A549 (cell line): ENCODE data around the gene LBHD1. TPM values are rescaled to one million over a fixed set of nuclear protein-coding genes. Genes with fewer than 3 reads are reported as not detected.

Source experiments
- KDM5A ChIP-seq: fragments of 200-600 bp; sonication (generic); IDR thresholded peaks from 2 replicates; pipeline ENCODE4 v1.6.1; 2016; ENCODE audit warnings: antibody characterized with exemption, mild to moderate bottlenecking
- MYC ChIP-seq: IDR thresholded peaks from 2 replicates; pipeline ENCODE4 v1.6.1; 2012; ENCODE audit warnings: mild to moderate bottlenecking, inconsistent platforms, low read length, improper control_type of control experiment, borderline replicate concordance
- ZFP36 ChIP-seq: fragments of 450-650 bp; IDR thresholded peaks from 2 replicates; pipeline ENCODE4 v1.6.1; 2014; ENCODE audit warnings: borderline replicate concordance; ENCODE audit not compliant: partially characterized antibody
- polyA plus RNA-seq, 4 experiments: library from polyadenylated mRNA; depleted of rRNA in 3 of 4; stranded (reverse); fragments of >200 nt; fragmentation: RNase III in 1 of 4; extraction: RNeasy Plus Mini Kit Qiagen cat#74134 plus additional on column Dnase treatment in 1 of 4; gene quantifications; 2 replicates in 3 of 4; 3 replicates in 1 of 4; pipeline ENCODE4 v1.2.3, GENCODE V29; 2011 to 2017
- small RNA-seq, 6 experiments: library from RNA; depleted of rRNA; stranded (forward); fragments of <200 nt; gene quantifications; one replicate each; pipeline ENCODE3, GENCODE V24; 2012

LBHD1 gene
- polyA plus RNA-seq, 2 of the 4 experiments (the other 2 are of a cell fraction) = 4.1 to 6.8 TPM

DNA sequence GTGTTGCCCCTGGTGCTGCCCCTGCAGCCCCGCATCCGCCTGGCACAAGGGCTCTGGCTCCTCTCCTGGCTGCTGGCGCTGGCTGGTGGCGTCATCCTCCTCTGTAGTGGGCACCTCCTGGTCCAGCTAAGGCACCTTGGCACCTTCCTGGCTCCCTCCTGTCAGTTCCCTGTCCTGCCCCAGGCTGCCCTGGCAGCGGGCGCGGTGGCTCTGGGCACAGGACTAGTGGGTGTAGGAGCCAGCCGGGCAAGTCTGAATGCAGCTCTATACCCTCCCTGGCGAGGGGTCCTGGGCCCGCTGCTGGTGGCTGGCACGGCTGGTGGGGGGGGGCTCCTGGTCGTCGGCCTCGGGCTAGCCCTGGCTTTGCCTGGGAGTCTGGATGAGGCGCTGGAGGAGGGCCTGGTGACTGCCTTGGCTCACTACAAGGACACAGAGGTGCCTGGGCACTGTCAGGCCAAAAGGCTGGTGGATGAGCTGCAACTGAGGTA, 58.7 kb downstream of the LBHD1 start (continued):
- TF ChIP-seq KDM5A = no peak
- TF ChIP-seq MYC = no peak
- TF ChIP-seq ZFP36 = no peak

Small RNA genes within 50 kb of the gene (small RNA-seq; reads per million reads assigned to genes)
- 0 reads per million in 6 experiments for gene SNORA57

Other genes with a start within 250 kb of the LBHD1 start
- gene AHNAK, start 125.5 kb downstream of the LBHD1 start, polyA plus RNA-seq (2011; rRNA removed) = 82.0 and 98.0 TPM in 2 replicates
- gene AHNAK, start 125.5 kb downstream of the LBHD1 start, polyA plus RNA-seq (2017; fragmentation: RNase III; extraction: RNeasy Plus Mini Kit Qiagen cat#74134 plus additional on column Dnase treatment) = 41.5 to 62.9 TPM (median 43.3 TPM) in 3 replicates
- gene EEF1G, start 98.4 kb downstream of the LBHD1 start, polyA plus RNA-seq (2011; rRNA removed) = 1,728 and 1,795 TPM in 2 replicates
- gene EEF1G, start 98.4 kb downstream of the LBHD1 start, polyA plus RNA-seq (2017; fragmentation: RNase III; extraction: RNeasy Plus Mini Kit Qiagen cat#74134 plus additional on column Dnase treatment) = 1,570 to 1,588 TPM (median 1,580 TPM) in 3 replicates
- 12.9 and 15.5 TPM in 2 replicates for gene TUT1, start 80.7 kb downstream of the LBHD1 start, polyA plus RNA-seq (2011; rRNA removed)
- gene TUT1, start 80.7 kb downstream of the LBHD1 start, polyA plus RNA-seq (2017; fragmentation: RNase III; extraction: RNeasy Plus Mini Kit Qiagen cat#74134 plus additional on column Dnase treatment) = 9.9 to 11.7 TPM (median 11.1 TPM) in 3 replicates
- 21.8 and 44.3 TPM in 2 replicates for gene MTA2, start 70.4 kb downstream of the LBHD1 start, polyA plus RNA-seq (2011; rRNA removed)
- gene MTA2, start 70.4 kb downstream of the LBHD1 start, polyA plus RNA-seq (2017; fragmentation: RNase III; extraction: RNeasy Plus Mini Kit Qiagen cat#74134 plus additional on column Dnase treatment) = 79.3 to 85.0 TPM (median 84.5 TPM) in 3 replicates
- gene EML3, start 59.5 kb downstream of the LBHD1 start, polyA plus RNA-seq (2011; rRNA removed) = 15.2 and 19.7 TPM in 2 replicates
- 21.4 to 28.0 TPM (median 27.2 TPM) in 3 replicates for gene EML3, start 59.5 kb downstream of the LBHD1 start, polyA plus RNA-seq (2017; fragmentation: RNase III; extraction: RNeasy Plus Mini Kit Qiagen cat#74134 plus additional on column Dnase treatment)
- 0.92 and 1.6 TPM in 2 replicates for gene ROM1, start 59.0 kb downstream of the LBHD1 start, polyA plus RNA-seq (2011; rRNA removed)
- 2.8 to 3.7 TPM (median 3.2 TPM) in 3 replicates for gene ROM1, start 59.0 kb downstream of the LBHD1 start, polyA plus RNA-seq (2017; fragmentation: RNase III; extraction: RNeasy Plus Mini Kit Qiagen cat#74134 plus additional on column Dnase treatment)
- 19.0 and 20.5 TPM in 2 replicates for gene B3GAT3, start 50.3 kb downstream of the LBHD1 start, polyA plus RNA-seq (2011; rRNA removed)
- 38.1 to 41.0 TPM (median 40.9 TPM) in 3 replicates for gene B3GAT3, start 50.3 kb downstream of the LBHD1 start, polyA plus RNA-seq (2017; fragmentation: RNase III; extraction: RNeasy Plus Mini Kit Qiagen cat#74134 plus additional on column Dnase treatment)
- 215 and 308 TPM in 2 replicates for gene GANAB, start 25.7 kb downstream of the LBHD1 start, polyA plus RNA-seq (2011; rRNA removed)
- gene GANAB, start 25.7 kb downstream of the LBHD1 start, polyA plus RNA-seq (2017; fragmentation: RNase III; extraction: RNeasy Plus Mini Kit Qiagen cat#74134 plus additional on column Dnase treatment) = 206 to 220 TPM (median 214 TPM) in 3 replicates
- gene INTS5, start 19.0 kb downstream of the LBHD1 start, polyA plus RNA-seq (2011; rRNA removed) = 9.7 and 12.3 TPM in 2 replicates
- 11.2 to 11.8 TPM (median 11.3 TPM) in 3 replicates for gene INTS5, start 19.0 kb downstream of the LBHD1 start, polyA plus RNA-seq (2017; fragmentation: RNase III; extraction: RNeasy Plus Mini Kit Qiagen cat#74134 plus additional on column Dnase treatment)
- 89.1 and 91.7 TPM in 2 replicates for gene C11orf98, start 7.1 kb downstream of the LBHD1 start, polyA plus RNA-seq (2011; rRNA removed)
- gene C11orf98, start 7.1 kb downstream of the LBHD1 start, polyA plus RNA-seq (2017; fragmentation: RNase III; extraction: RNeasy Plus Mini Kit Qiagen cat#74134 plus additional on column Dnase treatment) = 128 to 161 TPM (median 140 TPM) in 3 replicates
- 5.4 and 5.7 TPM in 2 replicates for gene CSKMT, start 7.0 kb downstream of the LBHD1 start, polyA plus RNA-seq (2011; rRNA removed)
- gene CSKMT, start 7.0 kb downstream of the LBHD1 start, polyA plus RNA-seq (2017; fragmentation: RNase III; extraction: RNeasy Plus Mini Kit Qiagen cat#74134 plus additional on column Dnase treatment) = 12.9 to 18.2 TPM (median 14.3 TPM) in 3 replicates
- 13.9 and 20.2 TPM in 2 replicates for gene UQCC3, start 594 bp downstream of the LBHD1 start, polyA plus RNA-seq (2011; rRNA removed)
- gene UQCC3, start 594 bp downstream of the LBHD1 start, polyA plus RNA-seq (2017; fragmentation: RNase III; extraction: RNeasy Plus Mini Kit Qiagen cat#74134 plus additional on column Dnase treatment) = 27.8 to 31.1 TPM (median 28.7 TPM) in 3 replicates
- 56.8 and 120 TPM in 2 replicates for gene UBXN1, start 6.8 kb upstream of the LBHD1 start, polyA plus RNA-seq (2011; rRNA removed)
- gene UBXN1, start 6.8 kb upstream of the LBHD1 start, polyA plus RNA-seq (2017; fragmentation: RNase III; extraction: RNeasy Plus Mini Kit Qiagen cat#74134 plus additional on column Dnase treatment) = 110 to 117 TPM (median 117 TPM) in 3 replicates
- gene LRRN4CL, start 17.3 kb upstream of the LBHD1 start, polyA plus RNA-seq (2011; rRNA removed) = 0.03 and 0.04 TPM in 2 replicates
- gene LRRN4CL, start 17.3 kb upstream of the LBHD1 start, polyA plus RNA-seq (2017; fragmentation: RNase III; extraction: RNeasy Plus Mini Kit Qiagen cat#74134 plus additional on column Dnase treatment) = 0.03 to 0.08 TPM (median 0.08 TPM) in 3 replicates
- gene BSCL2, start 35.2 kb upstream of the LBHD1 start, polyA plus RNA-seq (2011; rRNA removed) = 63.9 and 101 TPM in 2 replicates
- gene BSCL2, start 35.2 kb upstream of the LBHD1 start, polyA plus RNA-seq (2017; fragmentation: RNase III; extraction: RNeasy Plus Mini Kit Qiagen cat#74134 plus additional on column Dnase treatment) = 63.0 to 72.4 TPM (median 64.5 TPM) in 3 replicates
- gene GNG3, start 35.4 kb upstream of the LBHD1 start, polyA plus RNA-seq (2011; rRNA removed) = not detected in 2 replicates
- gene GNG3, start 35.4 kb upstream of the LBHD1 start, polyA plus RNA-seq (2017; fragmentation: RNase III; extraction: RNeasy Plus Mini Kit Qiagen cat#74134 plus additional on column Dnase treatment) = 0.15 TPM in 1 of 3 replicates, not detected in the others
- gene HNRNPUL2, start 55.2 kb upstream of the LBHD1 start, polyA plus RNA-seq (2011; rRNA removed) = 31.4 and 31.6 TPM in 2 replicates
- gene HNRNPUL2, start 55.2 kb upstream of the LBHD1 start, polyA plus RNA-seq (2017; fragmentation: RNase III; extraction: RNeasy Plus Mini Kit Qiagen cat#74134 plus additional on column Dnase treatment) = 71.3 to 79.5 TPM (median 74.4 TPM) in 3 replicates
- 42.6 and 44.0 TPM in 2 replicates for gene TTC9C, start 56.2 kb upstream of the LBHD1 start, polyA plus RNA-seq (2011; rRNA removed)
- gene TTC9C, start 56.2 kb upstream of the LBHD1 start, polyA plus RNA-seq (2017; fragmentation: RNase III; extraction: RNeasy Plus Mini Kit Qiagen cat#74134 plus additional on column Dnase treatment) = 32.6 to 34.1 TPM (median 33.5 TPM) in 3 replicates
- 3.0 and 3.1 TPM in 2 replicates for gene ZBTB3, start 81.9 kb upstream of the LBHD1 start, polyA plus RNA-seq (2011; rRNA removed)
- 1.4 to 2.2 TPM (median 2.0 TPM) in 3 replicates for gene ZBTB3, start 81.9 kb upstream of the LBHD1 start, polyA plus RNA-seq (2017; fragmentation: RNase III; extraction: RNeasy Plus Mini Kit Qiagen cat#74134 plus additional on column Dnase treatment)
- gene POLR2G, start 89.3 kb upstream of the LBHD1 start, polyA plus RNA-seq (2011; rRNA removed) = 308 and 324 TPM in 2 replicates
- 186 to 199 TPM (median 188 TPM) in 3 replicates for gene POLR2G, start 89.3 kb upstream of the LBHD1 start, polyA plus RNA-seq (2017; fragmentation: RNase III; extraction: RNeasy Plus Mini Kit Qiagen cat#74134 plus additional on column Dnase treatment)
- gene TAF6L, start 99.1 kb upstream of the LBHD1 start, polyA plus RNA-seq (2011; rRNA removed) = 14.0 and 17.5 TPM in 2 replicates
- 20.8 to 23.5 TPM (median 22.7 TPM) in 3 replicates for gene TAF6L, start 99.1 kb upstream of the LBHD1 start, polyA plus RNA-seq (2017; fragmentation: RNase III; extraction: RNeasy Plus Mini Kit Qiagen cat#74134 plus additional on column Dnase treatment)
- 64.7 and 105 TPM in 2 replicates for gene TMEM179B, start 115.1 kb upstream of the LBHD1 start, polyA plus RNA-seq (2011; rRNA removed)
- 57.6 to 64.4 TPM (median 62.8 TPM) in 3 replicates for gene TMEM179B, start 115.1 kb upstream of the LBHD1 start, polyA plus RNA-seq (2017; fragmentation: RNase III; extraction: RNeasy Plus Mini Kit Qiagen cat#74134 plus additional on column Dnase treatment)
- 20.6 and 26.5 TPM in 2 replicates for gene TMEM223, start 119.7 kb upstream of the LBHD1 start, polyA plus RNA-seq (2011; rRNA removed)
- 20.1 to 24.3 TPM (median 23.5 TPM) in 3 replicates for gene TMEM223, start 119.7 kb upstream of the LBHD1 start, polyA plus RNA-seq (2017; fragmentation: RNase III; extraction: RNeasy Plus Mini Kit Qiagen cat#74134 plus additional on column Dnase treatment)
- 35.5 and 50.7 TPM in 2 replicates for gene NXF1, start 133.2 kb upstream of the LBHD1 start, polyA plus RNA-seq (2011; rRNA removed)
- 46.6 to 47.7 TPM (median 46.9 TPM) in 3 replicates for gene NXF1, start 133.2 kb upstream of the LBHD1 start, polyA plus RNA-seq (2017; fragmentation: RNase III; extraction: RNeasy Plus Mini Kit Qiagen cat#74134 plus additional on column Dnase treatment)
- 30.3 and 32.3 TPM in 2 replicates for gene STX5, start 159.8 kb upstream of the LBHD1 start, polyA plus RNA-seq (2011; rRNA removed)
- 16.8 to 21.0 TPM (median 19.5 TPM) in 3 replicates for gene STX5, start 159.8 kb upstream of the LBHD1 start, polyA plus RNA-seq (2017; fragmentation: RNase III; extraction: RNeasy Plus Mini Kit Qiagen cat#74134 plus additional on column Dnase treatment)
- gene TEX54, start 160.6 kb upstream of the LBHD1 start, polyA plus RNA-seq (2011; rRNA removed) = not detected in 2 replicates
- not detected in 3 replicates for gene TEX54, start 160.6 kb upstream of the LBHD1 start, polyA plus RNA-seq (2017; fragmentation: RNase III; extraction: RNeasy Plus Mini Kit Qiagen cat#74134 plus additional on column Dnase treatment)
- gene WDR74, start 167.3 kb upstream of the LBHD1 start, polyA plus RNA-seq (2011; rRNA removed) = 47.6 and 52.9 TPM in 2 replicates
- gene WDR74, start 167.3 kb upstream of the LBHD1 start, polyA plus RNA-seq (2017; fragmentation: RNase III; extraction: RNeasy Plus Mini Kit Qiagen cat#74134 plus additional on column Dnase treatment) = 88.9 to 100 TPM (median 90.6 TPM) in 3 replicates
- 1,064 and 1,133 TPM in 2 replicates for gene SLC3A2, start 208.6 kb upstream of the LBHD1 start, polyA plus RNA-seq (2011; rRNA removed)
- gene SLC3A2, start 208.6 kb upstream of the LBHD1 start, polyA plus RNA-seq (2017; fragmentation: RNase III; extraction: RNeasy Plus Mini Kit Qiagen cat#74134 plus additional on column Dnase treatment) = 906 to 1,102 TPM (median 1,007 TPM) in 3 replicates
- gene CHRM1, start 249.1 kb upstream of the LBHD1 start, polyA plus RNA-seq (2011; rRNA removed) = not detected in 2 replicates
- gene CHRM1, start 249.1 kb upstream of the LBHD1 start, polyA plus RNA-seq (2017; fragmentation: RNase III; extraction: RNeasy Plus Mini Kit Qiagen cat#74134 plus additional on column Dnase treatment) = not detected in 3 replicates